GM19455 (cell line): ENCODE data around the gene CACNG8.

ENCODE experiments used
- ATAC-seq: cut with Tn5 transposase; IDR thresholded peaks from one replicate; pipeline ENCODE4 v1.9.1; 2021; ENCODE audit not compliant: unreplicated experiment

The CACNG8 gene

DNA sequence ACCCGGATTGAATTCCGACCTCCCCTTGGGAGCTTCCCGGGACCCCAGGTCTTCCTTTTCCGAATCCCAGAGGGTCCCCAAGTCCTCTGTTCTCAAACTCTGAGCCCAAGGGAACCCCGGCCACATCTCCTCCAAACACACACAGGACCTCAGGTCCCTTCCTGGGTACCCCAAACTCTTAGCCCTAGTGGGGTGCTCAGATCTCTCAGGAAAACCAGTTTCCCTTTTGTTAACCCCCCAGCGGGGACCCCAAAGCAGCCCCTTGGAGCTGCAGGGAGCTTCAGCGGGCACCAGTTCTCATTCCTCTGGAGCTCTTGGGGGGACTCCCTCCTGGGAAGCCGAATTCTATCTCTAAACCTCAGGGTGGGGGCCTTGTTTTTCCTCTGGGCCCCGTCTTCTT is 29.5 kb downstream of the CACNG8 start:
- no peak for ATAC-seq

DNA sequence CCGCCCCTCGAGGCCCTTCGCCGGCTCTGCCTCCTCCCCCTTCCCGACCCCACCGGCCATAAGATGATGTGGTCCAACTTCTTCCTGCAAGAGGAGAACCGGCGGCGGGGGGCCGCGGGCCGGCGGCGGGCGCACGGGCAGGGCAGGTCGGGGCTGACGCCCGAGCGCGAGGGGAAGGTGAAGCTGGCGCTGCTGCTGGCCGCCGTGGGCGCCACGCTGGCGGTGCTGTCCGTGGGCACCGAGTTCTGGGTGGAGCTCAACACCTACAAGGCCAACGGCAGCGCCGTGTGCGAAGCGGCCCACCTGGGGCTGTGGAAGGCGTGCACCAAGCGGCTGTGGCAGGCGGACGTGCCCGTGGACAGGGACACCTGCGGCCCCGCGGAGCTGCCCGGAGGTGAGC is 30.1 kb downstream of the CACNG8 start:
- ATAC-seq, result no peak

DNA sequence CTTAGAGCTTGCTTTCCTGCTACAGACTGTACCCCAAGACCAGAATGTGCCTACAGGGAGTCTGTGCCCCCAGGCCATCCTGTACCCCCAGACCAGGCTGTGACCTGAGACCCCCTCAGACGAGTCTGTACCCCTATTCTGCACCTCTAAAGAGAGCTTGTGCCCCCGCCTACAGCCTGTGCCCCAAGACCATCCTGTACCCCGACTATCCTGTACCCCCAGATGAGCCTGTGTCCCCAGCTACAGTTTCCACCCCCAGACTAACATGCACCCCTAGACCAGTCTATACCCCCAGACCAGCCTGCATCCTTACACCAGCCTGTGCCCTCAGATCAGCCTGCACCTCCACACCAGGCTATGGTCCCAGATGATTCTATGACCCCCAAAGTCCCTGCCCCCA is 30.7 kb downstream of the CACNG8 start:
- no peak for ATAC-seq

DNA sequence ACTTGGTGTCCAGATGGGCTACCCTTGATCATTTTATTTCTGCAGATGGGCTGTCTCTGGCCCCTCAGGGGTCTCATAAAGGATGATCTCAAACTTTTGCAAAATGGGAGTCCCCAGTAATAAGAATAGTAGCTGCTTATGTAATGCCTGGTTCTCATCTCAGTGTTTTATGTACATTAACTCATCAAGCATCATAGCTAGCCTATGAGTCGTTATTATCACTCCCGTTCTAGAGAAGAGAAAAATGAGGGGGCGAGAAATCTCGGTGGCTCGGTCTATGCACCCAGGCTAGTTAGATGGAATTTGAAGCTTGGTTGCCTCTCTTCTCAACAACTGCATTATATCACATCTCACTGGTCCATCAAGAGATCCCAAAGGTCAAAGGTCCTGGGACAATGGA is 32.1 kb downstream of the CACNG8 start:
- no peak for ATAC-seq

DNA sequence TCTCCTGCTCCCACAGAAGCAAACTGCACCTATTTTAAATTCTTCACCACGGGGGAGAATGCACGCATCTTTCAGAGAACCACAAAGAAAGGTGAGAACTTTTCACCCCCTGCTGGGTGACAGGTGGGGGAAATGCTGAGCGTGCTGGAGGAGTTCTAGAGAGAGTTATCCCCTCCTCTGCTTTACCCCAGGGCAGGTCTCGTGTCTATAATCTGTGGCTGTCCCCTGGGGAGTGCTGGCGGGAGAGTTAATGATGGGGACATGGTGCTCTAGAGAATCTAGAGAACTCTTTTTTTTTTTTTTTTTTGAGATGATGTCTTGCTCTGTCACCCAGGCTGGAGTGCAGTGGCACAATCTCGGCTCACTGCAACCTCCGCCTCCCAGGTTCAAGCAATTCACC is 35.5 kb downstream of the CACNG8 start:
- ATAC-seq, result no peak

DNA sequence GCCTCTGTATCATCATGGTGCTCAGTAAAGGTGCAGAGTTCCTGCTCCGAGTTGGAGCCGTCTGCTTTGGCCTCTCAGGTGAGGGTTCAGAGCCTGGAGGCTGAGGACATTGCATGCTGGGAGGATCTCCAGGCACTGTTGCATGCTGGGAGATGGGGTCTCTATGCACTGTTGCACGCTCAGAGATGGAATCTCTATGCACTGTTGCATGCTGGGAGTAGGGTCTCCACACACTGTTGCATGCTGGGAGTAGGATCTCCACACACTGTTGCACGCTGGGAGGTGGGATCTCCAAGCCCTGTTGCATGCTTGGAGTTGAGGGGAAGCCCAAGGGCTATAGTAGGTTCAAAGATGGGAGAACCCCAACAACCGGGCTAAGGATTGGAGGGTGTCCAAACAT is 37.0 kb downstream of the CACNG8 start:
- no peak for ATAC-seq

DNA sequence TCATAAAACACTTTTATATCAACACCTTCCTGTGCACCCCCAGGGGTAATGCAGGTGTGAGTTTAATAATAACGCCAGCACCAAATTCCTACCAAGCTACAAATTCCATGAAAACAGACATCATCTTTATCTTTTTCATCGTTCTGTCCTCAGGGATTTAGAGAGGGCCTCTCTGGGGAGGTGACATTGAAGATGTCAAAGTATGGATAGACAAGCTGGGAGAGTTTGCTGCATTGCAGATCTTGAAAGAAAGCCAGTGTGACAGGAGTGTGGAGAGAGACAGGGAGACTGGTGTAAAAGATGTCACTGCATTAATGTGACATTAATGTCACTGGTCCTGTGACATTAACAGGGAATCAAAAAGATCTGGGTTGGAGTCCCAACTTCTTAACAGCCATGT is 38.8 kb downstream of the CACNG8 start:
- ATAC-seq, result no peak

DNA sequence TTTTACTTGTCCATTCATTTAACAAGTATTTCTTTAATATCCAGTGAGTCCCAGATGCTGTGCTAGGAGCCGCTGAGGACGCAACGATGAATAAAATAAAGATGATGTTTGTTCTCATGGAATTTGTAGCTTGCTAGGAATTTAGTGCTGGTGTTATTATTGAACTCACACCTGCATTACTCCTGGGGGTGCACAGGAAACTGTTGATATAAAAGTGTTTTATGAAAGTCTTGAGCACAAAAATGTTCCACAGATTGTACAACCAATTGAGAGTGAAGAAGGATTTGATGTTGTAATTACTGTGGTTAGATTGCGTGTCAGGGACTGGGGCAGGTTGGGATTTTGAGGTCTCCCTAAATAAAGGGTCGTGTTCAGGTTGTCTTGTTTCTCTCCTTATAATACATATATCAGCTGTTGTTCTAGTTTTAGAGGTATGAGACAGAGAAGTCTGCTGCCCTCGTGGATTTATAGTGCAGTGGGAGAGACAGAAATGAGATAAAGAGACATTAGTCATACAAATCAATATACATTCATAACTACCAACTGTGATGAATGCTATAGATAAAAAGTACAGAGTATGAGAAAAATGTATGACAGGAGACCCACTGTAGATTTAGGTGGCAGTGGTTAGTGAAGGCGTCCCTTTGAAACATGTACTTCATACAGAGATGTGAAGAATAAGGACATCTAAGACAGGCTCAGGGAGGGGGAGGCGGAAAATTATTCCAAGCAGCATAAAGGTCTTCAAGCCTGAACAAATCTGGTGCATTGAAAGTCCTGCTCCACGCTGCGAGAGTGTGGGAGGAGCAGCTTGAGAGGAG is 40.0 kb downstream of the CACNG8 start:
- no peak for ATAC-seq

DNA sequence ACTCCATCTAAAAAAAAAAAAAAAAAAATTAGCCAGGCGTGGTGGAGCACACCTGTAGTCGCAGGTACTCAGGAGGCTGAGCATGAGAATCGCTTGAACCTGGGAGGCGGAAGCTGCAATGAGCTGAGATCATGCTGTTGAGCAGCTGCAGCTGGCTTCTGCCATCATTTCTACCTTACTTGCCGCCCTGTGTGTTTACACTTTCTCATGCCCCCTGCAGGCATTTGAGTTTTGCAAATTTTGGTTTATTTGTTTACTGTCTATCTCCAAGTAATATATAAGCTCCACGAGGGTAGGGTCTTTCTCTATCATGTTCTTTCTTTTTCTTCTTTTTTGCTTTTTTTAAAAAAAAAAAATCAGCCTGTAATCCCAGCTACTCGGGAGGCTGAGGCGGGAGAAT is 46.7 kb downstream of the CACNG8 start:
- ATAC-seq, result no peak

DNA sequence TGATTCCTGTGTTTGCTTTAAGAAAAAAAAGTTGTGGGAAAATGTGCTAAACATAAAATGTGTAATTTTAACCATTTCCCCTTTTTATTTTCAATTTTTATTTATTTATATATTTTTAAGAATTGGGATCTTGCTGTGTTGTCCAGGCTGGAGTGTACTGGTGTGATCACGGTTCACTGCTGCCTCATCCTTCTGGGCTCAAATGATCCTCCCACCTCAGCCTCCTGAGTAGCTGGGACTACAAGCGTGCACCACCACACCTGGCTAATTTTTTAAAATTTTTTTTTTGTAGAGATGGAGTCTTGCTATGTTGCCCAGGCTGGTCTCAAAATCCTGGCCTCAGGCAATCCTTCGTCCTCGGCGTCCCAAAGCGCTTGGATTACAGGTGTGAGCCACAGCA is 47.7 kb downstream of the CACNG8 start:
- ATAC-seq, result no peak

DNA sequence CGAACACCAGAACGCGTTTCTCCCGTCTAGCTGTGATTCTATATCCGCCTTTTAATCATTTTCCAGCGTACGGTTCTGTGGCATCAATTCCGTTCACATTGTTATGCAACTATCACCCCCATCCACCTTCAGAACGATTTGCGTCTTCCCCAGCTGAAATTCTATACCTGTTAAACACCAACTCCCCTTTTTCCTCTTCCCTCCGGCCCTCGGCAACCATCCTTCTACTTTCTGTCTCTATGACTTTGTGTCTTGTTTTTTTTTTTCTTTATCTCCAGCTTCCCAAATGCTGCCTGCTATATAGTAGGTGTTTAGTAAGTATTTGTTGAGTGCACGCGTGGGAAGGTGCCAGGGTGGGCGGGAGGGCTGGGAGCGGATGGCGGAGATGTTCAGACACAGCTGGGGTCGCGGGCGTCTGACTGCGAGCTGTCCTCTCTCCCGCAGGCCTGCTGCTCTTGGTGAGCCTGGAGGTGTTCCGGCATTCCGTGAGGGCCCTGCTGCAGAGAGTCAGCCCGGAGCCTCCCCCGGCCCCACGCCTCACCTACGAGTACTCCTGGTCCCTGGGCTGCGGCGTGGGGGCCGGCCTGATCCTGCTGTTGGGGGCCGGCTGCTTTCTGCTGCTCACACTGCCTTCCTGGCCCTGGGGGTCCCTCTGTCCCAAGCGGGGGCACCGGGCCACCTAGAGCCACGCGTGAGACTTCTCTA is 48.9 kb downstream of the CACNG8 start:
- no peak for ATAC-seq

DNA sequence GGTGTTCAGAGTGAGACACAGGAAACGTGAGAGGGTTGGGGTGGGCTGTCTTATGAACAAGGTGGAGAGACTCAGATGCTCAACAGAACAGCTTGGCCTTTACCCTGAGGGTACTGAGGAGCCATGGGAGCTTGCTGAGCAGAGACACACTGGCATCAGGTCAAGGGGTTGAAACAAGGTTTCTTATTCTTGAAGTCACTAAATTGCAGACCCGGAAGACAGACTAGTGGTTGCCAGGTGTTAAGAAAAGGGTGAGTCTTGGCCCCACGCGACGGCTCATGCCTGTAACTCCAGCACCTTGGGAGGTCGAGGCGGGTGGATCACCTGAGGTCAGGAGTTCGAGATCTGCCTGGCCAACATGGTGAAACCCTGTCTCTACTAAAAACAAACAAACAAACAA is 51.1 kb downstream of the CACNG8 start:
- no peak for ATAC-seq

DNA sequence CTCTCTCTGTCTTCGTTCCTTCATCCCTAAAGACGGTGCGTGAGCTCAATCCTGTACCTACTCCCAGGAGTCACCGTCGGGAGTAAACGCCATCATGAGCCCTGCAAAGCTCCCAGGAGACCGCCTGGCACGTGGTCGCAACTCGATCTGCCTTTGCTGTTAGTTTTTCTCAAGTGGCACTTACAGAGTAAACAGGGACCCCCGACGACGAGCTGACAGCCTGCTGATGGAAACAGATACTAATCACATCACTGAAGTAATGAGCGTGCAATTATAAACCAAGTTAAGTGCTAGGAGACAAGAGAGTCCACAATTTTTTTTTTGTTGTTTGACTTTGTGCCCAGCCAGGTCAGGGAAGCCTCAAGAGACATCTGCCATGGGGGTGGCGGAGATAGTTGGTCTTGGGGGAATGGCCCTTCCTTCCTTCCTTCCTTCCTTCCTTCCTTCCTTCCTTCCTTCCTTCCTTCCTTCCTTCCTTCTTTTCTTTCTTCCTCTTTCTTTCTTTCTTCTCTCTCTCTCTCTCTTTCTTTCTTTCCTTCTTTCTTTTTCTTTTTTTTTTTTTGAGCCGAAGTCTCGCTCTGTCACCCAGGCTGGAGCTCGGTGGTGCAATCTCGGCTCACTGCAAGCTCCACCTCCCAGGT is 52.3 kb downstream of the CACNG8 start:
- no peak for ATAC-seq

DNA sequence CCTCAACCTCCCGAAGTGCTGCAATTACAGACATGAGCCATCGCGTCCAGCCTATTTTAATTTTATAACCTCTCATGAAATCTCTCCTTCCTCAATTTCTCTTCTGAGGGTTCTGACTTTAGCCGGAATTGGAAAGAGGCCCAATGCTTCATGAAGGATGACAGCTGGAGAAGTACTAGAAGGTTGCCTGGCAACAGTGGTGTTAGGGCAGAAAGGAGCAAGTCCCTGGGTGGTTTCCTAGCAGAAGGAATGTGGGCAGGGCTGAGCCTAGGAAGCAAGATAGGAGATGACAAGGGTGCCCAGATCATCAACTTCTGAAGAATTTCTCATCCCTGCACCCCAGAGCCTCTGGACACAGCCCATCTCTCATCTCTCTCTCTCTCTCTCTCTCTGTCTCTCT is 54.5 kb downstream of the CACNG8 start:
- ATAC-seq, result no peak

DNA sequence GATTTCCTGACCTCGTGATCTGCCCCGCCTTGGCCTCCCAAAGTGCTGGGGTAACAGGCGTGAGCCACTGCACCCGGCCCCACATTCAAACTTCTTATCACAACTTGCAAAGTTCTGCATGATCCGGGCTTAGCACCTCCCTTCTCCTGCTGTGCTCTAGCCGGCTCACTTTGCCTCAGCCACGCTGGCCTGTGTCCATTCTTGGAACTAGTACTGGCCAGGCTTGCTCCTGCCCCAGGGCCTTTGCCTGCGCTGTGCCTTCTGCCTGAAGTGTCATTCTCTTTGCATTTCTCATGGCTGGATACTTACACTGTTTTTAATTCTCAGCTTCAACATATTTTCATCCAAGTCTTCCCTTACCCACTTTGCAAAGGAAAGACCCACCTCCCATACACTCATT is 58.6 kb downstream of the CACNG8 start:
- no peak for ATAC-seq

DNA sequence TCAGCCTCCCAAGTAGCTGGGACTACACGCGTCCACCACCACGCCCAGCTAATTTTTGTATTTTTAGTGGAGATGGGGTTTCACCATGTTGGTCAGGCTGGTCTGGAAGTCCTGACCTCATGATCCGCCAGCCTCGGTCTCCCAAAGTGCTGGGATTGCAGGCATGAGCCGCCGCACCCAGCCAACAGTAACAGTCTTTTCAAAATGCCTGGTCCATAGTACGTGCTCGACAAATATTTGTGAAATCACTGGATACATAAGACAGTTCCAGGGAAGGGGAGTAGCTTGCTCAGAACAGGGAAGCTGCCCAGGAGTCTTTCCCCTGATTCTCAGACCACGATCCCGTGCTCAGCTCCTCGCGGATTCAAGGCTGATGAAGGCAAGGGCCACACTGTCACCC is 59.2 kb downstream of the CACNG8 start:
- no peak for ATAC-seq

DNA sequence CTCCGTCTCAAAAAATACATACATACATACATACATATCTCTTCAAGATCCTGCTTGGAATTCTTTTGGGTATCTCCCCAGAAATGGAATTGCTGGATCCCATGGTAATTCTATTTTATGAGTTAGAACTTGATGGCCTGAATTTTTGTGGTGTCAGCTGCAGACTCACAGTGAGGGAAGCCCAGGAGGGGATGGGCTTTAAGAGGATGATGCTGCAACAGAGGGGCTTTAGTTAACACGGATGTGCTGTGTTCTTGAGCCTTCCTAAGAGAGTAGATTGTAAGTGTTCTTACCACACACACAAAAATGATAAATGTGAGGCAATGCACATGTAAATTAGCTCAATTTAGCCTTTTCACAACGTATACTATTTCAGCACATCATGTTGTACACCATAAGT is 60.5 kb downstream of the CACNG8 start:
- no peak for ATAC-seq

DNA sequence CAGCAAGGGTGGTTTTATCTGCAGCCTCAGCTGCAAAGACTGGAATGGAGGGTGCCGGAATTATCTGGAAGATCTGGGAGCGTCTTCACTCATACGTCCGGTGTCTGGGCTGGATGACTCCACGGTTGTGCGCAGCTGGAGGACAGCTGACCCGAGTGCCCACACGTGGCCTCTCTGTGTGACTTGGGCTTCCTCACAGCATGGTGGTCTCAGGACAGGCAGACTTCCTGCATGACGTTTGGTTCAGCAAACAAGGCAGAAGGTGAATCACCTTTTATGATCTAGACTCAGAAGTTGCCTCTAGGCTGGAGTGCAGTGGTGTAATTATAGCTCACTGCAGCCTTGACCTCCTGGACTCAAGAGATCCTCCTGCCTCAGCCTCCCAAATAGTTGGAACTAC is 61.9 kb downstream of the CACNG8 start:
- ATAC-seq, result no peak

DNA sequence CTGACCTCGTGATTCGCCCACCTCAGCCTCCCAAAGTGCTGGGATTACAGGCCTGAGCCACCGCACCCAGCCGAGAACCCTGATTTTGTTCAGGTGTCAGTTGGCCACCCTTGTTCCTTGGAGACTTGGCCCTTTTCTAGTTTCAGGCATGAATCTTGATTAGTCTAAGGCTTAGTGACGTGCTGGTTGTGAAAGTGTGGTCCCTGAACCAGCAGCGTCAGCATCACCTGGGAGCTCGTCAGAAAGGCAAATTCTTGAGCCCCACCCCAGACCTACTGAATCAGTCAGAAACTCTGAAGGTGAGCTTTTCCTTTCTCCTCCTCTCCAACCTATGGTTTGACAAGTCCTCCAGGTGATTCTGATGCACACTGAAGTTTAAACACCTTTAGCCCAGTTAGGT is 63.9 kb downstream of the CACNG8 start:
- ATAC-seq, result no peak

DNA sequence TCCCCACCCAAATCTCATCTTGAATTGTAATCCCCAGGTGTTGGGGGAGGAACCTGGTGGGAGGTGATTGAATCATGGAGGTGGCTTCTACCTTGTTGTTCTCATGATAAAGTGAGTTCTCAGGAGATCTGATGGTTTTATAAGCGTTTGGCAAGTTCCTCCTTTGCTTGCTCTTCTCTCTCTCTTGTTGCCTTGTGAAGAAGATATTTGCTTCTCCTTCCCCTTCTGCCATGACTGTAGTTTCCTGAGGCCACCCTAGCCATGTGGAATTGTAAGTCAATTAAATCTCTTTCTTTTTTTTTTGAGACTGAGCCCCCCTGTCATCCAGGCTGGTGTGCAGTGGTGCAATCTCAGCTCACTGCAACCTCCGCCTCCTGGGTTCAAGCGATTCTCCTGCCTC is 66.6 kb downstream of the CACNG8 start:
- ATAC-seq, result no peak

DNA sequence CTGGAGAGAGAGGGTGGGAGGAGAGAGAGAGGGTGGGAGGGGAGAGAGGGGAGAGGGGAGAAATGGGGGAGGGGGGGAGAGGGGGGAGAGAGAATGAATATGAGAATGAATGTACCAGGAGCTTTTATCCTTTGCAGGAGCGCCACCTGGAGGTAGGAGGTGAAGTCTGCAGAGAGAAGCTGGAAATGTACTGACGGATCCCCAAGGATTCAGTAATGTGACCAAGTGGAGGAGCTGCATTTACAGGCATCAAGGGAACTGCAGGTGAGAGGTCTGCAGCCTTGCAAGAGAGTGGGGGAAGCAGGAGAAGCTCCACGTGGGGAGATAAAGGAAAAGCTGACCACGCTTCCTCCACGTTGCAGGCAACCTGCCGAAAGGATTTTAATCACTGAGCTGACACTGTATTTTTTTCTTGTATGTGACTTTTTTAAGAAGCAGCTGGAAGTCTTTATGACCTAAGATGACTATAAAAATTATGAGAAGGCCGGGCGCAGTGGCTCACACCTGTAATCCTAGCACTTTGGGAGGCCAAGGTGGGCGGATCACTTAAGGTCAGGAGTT is 67.3 kb downstream of the CACNG8 start:
- ATAC-seq, result no peak
